Measurements from ENCODE around the gene CR1L.
"Not testable (repeated sequence)": the region's sequence is repeated elsewhere in the genome, so short reads cannot be mapped to it uniquely, and the experiment has no call there.

CR1L gene

GRCh38 chr1:207646171-207646570, 1.2 kb downstream of the CR1L start:
- no peak for DNase-seq (ENCODE audit: low read depth, low spot score)

- no peak for DNase-seq (ENCODE audit: low read depth, low spot score)
Measured at GRCh38 chr1:207646944-207647579, 2.1 kb downstream of the CR1L start.

- no peak for DNase-seq (ENCODE audit: low read depth, low spot score)
Measured at GRCh38 chr1:207647671-207648333, 2.9 kb downstream of the CR1L start.

GRCh38 chr1:207648334-207649209, 3.6 kb downstream of the CR1L start:
- no peak for DNase-seq (ENCODE audit: low read depth, low spot score)

GRCh38 chr1:207649210-207649753, 4.3 kb downstream of the CR1L start:
- no peak for DNase-seq (ENCODE audit: low read depth, low spot score)

- no peak for DNase-seq (ENCODE audit: low read depth, low spot score)
Measured at GRCh38 chr1:207649865-207650580, 5.1 kb downstream of the CR1L start.

GRCh38 chr1:207651583-207651982, 6.7 kb downstream of the CR1L start:
- no peak for DNase-seq (ENCODE audit: low read depth, low spot score)

GRCh38 chr1:207654320-207654719, 9.4 kb downstream of the CR1L start:
- DNase-seq (ENCODE audit: low read depth, low spot score), result no peak

- DNase-seq (ENCODE audit: low read depth, low spot score), result no peak
Measured at GRCh38 chr1:207658408-207658807, 13.5 kb downstream of the CR1L start.

GRCh38 chr1:207658904-207659485, 14.1 kb downstream of the CR1L start:
- no peak for DNase-seq (ENCODE audit: low read depth, low spot score)

GRCh38 chr1:207659545-207660153, 14.7 kb downstream of the CR1L start:
- no peak for DNase-seq (ENCODE audit: low read depth, low spot score)

- not testable (repeated sequence) for DNase-seq (ENCODE audit: low read depth, low spot score)
Measured at GRCh38 chr1:207661420-207661819, 16.5 kb downstream of the CR1L start.

GRCh38 chr1:207666342-207666741, 21.4 kb downstream of the CR1L start:
- no peak for DNase-seq (ENCODE audit: low read depth, low spot score)

GRCh38 chr1:207669528-207670009, 24.6 kb downstream of the CR1L start:
- no peak for DNase-seq (ENCODE audit: low read depth, low spot score)

- DNase-seq (ENCODE audit: low read depth, low spot score), result no peak
Measured at GRCh38 chr1:207670192-207670591, 25.3 kb downstream of the CR1L start.

GRCh38 chr1:207670997-207671396, 26.1 kb downstream of the CR1L start:
- no peak for DNase-seq (ENCODE audit: low read depth, low spot score)

GRCh38 chr1:207672522-207673130, 27.7 kb downstream of the CR1L start:
- no peak for DNase-seq (ENCODE audit: low read depth, low spot score)

GRCh38 chr1:207673399-207673798, 28.5 kb downstream of the CR1L start:
- no peak for DNase-seq (ENCODE audit: low read depth, low spot score)

- no peak for DNase-seq (ENCODE audit: low read depth, low spot score)
Measured at GRCh38 chr1:207676153-207676552, 31.2 kb downstream of the CR1L start.
